IgD-negative memory B cell (primary cell): ENCODE data around the gene IL1R2. TPM values are rescaled to one million over a fixed set of nuclear protein-coding genes. Genes with fewer than 3 reads are reported as not detected.

ENCODE experiments used
- H3K27ac Mint-ChIP-seq, 3 donors: one replicate each; pipeline ENCODE4 v1.8.0; 2020 to 2022; ENCODE audit warnings: mild to moderate bottlenecking in 3 of 3, mixed read lengths in 3 of 3, moderate library complexity in 1 of 3
- H3K27me3 Mint-ChIP-seq: one replicate; pipeline ENCODE4 v1.8.0; 2021; ENCODE audit warnings: mixed read lengths
- H3K36me3 Mint-ChIP-seq: one replicate; pipeline ENCODE4 v1.8.0; 2020; ENCODE audit warnings: mild to moderate bottlenecking, mixed read lengths
- H3K4me1 Mint-ChIP-seq, 3 donors: one replicate each; pipeline ENCODE4 v1.8.0; 2020 to 2022; ENCODE audit warnings: mixed read lengths in 3 of 3, mild to moderate bottlenecking in 1 of 3
- H3K4me3 Mint-ChIP-seq, 4 donors: one replicate each; pipeline ENCODE4 v1.8.0; 2020 to 2022; ENCODE audit warnings: mild to moderate bottlenecking in 4 of 4, mixed read lengths in 4 of 4, moderate library complexity in 3 of 4
- H3K9me3 Mint-ChIP-seq, 3 donors: one replicate each; pipeline ENCODE4 v1.8.0; 2020 to 2021; ENCODE audit warnings: mixed read lengths in 3 of 3, mild to moderate bottlenecking in 1 of 3
- polyA plus RNA-seq: library from polyadenylated mRNA; unstranded; fragments of 300-500 nt; fragmentation: Illumina TruSeq; gene quantifications from one replicate; pipeline ENCODE4 v1.2.3, GENCODE V29; 2021

The IL1R2 gene
- polyA plus RNA-seq, 1 donor from 2014 or later, result not detected

DNA sequence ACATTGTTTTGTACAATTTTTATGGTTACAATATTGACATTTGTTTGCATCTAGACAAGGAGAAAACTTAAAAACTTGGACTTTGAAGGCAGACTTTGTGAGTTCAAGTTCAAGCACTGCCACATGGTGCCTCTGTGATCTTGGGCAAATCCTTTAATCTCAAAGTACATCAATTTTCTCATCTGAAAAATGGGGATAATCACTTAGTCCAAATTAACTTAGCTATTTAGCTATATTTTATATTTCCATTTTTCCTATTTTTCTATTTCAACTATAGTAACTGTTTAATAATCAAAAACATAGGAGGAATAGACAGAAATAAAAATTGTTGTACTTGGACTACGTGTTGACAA, 38.7 kb downstream of the IL1R2 start:
- Mint-ChIP-seq H3K4me3 (no peak overlapping the region), H3K27me3 (peaks cover 2% of the 10 kb centered on the region), H3K27ac (no peak overlapping the region), H3K4me1 (peaks cover 9 to 15% (median 9%) of the 10 kb centered on the region in 3 donors), H3K36me3 (no peaks in the 10 kb centered on the region), H3K9me3 (no peaks in the 10 kb centered on the region)

DNA sequence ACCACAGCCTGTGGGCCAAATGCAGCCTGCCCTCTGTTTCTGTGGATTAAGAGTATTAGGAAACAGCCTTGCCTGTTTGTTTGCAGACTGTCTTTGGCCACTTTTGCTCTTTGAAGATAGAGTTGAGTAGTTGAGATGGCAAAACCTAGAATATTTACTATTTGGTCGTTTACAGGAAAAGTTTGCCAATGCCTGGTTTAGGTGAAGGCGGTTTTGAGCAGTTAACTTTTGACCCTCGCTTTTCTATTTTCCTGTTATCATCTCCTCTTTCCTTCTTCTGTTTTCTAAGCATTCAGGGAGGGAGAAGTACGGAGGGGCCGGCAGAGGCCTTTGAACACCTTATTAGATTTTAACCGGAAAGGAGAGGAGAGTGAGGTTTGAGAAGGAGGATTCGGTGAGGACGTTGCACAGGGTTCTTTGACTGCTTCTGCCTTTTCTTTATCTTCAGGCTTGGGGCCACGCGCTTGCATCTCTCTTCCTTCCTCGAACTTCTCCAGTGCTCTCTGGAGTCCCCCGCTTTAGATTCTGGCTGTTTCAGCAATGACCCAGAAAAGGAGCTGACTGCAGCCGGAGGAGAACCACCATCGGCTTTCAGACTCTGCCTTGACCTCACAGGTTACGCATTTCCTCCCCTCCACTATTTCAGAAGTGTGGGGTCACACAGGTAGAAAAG, 39.2 kb downstream of the IL1R2 start:
- Mint-ChIP-seq H3K27me3 (peaks cover 2% of the 10 kb centered on the region), H3K36me3 (no peaks in the 10 kb centered on the region)

DNA sequence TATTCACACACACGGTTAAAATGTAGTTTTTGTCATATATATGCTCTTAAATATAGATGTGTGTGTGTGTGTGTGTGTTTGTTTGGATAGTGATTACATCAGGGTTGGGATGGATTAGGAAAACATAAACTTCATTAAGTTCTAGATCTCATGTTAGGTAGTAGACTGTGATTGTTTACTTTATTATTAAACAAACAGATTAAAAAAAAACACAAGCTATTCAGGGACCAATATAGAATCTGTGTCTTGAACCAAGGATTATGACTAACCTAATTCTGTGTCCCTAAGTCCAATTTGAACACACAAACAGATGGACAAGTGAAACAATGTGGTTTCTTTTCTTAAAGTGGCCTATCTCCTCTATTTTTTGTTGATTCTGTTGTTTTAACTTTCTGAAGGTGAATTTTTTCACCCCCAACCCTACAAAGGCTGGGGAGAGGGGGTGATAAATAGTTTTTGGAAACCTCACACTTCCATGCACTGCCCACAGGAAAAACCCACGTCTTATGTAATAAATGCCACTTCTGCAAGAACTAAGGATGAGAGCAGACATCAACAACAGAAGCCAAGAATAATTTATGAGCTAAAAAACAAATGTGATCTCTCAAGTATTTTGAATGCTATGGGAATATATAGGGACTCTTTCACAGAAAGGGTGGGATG, 40.7 kb downstream of the IL1R2 start:
- Mint-ChIP-seq H3K27ac (no peak overlapping the region), H3K36me3 (no peaks in the 10 kb centered on the region), H3K4me3 (no peak overlapping the region), H3K4me1 (peaks cover 9 to 13% (median 9%) of the 10 kb centered on the region in 3 donors), H3K9me3 (no peaks in the 10 kb centered on the region), H3K27me3 (peaks cover 2% of the 10 kb centered on the region)

More for the DNA sequence above, 39.2 kb downstream of the IL1R2 start:
- Mint-ChIP-seq H3K4me1 (peaks cover 9 to 13% (median 9%) of the 10 kb centered on the region in 3 donors), H3K9me3 (no peaks in the 10 kb centered on the region), H3K27ac (no peak overlapping the region), H3K4me3 (no peak overlapping the region)

DNA sequence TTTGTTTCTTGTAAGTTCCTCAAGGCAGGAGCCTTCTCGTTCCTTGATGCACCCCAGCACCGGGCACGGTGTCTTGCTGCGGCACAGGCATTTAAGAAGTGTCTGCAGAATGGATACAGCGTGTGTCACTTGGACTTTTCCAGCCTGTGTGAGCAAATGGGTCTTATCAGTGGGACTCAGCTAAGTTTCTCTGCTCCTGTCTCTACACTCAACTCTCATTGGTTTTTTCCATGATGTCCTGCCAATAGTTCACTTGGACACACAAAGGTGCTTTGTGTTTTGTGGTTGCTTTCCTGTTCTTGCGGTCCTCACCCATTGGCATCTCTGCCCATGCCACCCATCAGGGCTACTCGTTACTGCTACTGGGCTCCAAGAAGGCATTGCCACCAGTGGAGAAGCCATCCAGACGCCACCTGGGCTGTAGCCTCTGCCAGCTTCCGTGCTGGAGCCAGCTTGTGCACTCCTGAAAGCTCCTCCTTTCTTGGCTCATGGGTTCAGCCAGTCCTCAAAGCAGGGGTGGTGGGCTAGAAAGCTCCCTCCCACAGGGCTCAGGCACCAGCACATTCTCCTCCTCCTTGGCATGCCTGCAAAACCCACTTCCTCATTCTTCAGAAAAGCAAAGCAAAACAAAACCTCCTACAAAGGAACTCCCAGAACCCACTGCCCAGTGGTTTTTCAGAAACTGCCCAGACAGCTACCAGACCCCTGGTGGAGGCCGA, 41.4 kb downstream of the IL1R2 start:
- H3K27ac Mint-ChIP-seq, result peak overlapping the region in 1 of 3 donors; percentile 39
- no peaks in the 10 kb centered on the region for H3K9me3 Mint-ChIP-seq
- H3K4me1 Mint-ChIP-seq, result peaks cover 9 to 13% (median 9%) of the 10 kb centered on the region in 3 donors
- no peaks in the 10 kb centered on the region for H3K36me3 Mint-ChIP-seq
- H3K4me3 Mint-ChIP-seq, result peak overlapping the region in 2 of 4 donors; percentile 49 to 72
- peaks cover 2% of the 10 kb centered on the region for H3K27me3 Mint-ChIP-seq

DNA sequence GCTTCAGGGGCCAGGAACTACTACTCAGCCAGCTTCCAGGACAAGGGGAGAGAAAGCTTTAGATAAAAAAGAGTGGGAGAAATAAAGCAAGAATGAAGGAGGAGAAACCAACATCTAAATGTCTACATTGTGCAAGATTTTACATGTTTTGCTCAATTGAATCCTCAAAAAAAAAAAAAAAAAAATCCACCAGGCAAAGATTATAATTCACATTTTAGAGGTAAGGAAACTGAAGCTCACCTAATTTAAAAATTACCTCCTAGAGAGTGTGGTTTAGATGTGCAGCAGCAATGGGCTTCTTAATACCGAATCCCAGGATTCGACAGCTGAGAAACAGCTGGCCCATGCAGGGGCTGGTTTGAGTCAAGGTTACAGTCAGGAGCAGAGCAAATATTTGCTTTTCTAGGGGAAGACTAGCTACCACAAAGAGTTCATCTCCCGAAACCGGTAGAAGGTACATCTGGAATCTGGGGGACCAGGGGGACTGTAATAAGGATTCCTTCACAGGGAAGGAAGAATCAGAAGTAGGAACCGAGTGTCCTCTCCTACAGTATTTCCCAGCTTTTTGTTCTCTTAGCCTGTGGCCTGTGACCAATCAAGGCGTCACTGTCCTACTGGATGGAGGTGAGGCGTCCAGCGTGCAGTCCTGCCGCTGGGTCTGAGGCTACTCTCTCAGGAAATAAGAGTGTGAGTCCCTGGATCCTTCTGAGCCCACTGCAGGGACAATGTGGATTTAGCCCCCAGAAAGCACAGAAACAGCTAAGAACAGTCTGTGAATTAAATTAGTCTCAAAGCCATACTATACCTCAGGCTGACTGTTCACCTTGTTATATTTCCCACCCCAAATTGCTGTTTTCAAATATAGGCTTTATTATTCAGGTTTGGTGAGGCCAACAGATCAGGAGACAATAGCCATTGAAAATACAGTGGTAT, 42.3 kb downstream of the IL1R2 start:
- Mint-ChIP-seq H3K4me3 (peak overlapping the region in 2 of 4 donors; percentile 49 to 72), H3K27me3 (peaks cover 4% of the 10 kb centered on the region), H3K36me3 (no peaks in the 10 kb centered on the region), H3K9me3 (peaks cover 0 to 1% (median 0%) of the 10 kb centered on the region in 3 donors), H3K4me1 (peaks cover 9 to 13% (median 9%) of the 10 kb centered on the region in 3 donors), H3K27ac (peak overlapping the region in 1 of 3 donors; percentile 60)

DNA sequence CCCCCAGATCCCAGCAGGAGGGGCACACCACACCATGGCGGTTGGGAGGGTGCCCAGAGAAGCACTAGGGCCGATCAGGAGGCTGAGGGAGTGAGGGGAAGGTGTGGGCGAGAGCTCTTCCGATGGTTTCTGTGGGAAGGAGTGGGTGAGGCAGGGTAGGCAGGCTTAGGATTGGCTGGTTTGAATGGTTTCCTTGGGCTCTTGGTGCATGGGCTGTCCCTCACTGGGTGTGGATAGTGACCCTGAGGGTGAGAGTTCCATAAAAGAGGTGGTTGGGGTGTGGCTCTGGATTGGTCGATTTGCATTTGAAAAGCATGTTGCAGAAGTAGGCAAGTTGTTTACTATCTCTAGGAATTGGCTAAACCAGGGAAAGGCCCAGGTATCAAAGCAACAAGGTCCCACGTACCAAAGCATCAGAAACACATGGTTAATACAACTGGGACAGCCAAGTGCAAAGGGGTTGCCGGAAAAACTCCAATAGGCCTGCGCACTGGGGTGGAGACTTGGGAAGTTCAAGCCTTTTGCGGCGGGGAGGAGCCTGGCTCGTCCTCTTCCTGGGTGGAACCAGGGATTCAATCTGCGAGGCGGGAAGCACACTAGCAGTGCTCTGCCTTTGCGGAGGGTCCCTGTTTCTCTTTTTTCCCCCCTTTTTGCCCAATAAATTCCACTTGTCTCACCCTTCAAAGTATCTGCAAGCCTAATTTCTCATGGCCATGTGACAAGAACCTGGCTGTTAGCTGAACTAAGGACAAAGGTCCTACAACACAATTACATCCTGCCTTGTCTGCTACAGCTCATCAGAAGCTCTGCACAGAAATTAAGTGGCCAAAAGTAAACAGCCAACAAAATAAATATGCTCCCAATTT, 43.2 kb downstream of the IL1R2 start:
- Mint-ChIP-seq H3K27ac (peak overlapping the region in 1 of 3 donors; percentile 60), H3K4me1 (peaks cover 9 to 13% (median 9%) of the 10 kb centered on the region in 3 donors), H3K4me3 (no peak overlapping the region), H3K27me3 (peaks cover 4% of the 10 kb centered on the region), H3K36me3 (no peaks in the 10 kb centered on the region), H3K9me3 (peaks cover 0 to 1% (median 0%) of the 10 kb centered on the region in 3 donors)

DNA sequence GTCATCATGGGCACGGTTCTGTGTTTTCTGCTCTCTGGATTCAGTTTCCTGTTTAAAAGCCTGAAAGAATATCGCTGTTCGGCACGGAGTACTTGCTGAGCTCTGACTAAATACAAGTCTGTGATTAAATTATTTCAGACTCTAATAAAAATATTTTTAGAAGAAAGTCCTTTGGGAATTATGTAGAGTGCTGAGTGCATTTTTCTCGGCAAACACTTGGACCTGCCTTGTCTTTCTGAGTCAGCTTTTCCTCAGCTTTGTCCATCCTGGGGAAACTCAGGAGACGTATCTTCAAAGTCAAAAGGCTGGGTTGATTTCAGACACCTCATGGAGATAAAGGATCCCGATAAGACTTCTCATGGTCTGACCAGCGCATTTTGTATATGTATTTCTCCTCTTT, 45.9 kb downstream of the IL1R2 start:
- H3K4me1 Mint-ChIP-seq, result peaks cover 9 to 13% (median 9%) of the 10 kb centered on the region in 3 donors
- H3K9me3 Mint-ChIP-seq, result peaks cover 0 to 1% (median 0%) of the 10 kb centered on the region in 3 donors
- H3K4me3 Mint-ChIP-seq, result no peak overlapping the region
- no peaks in the 10 kb centered on the region for H3K36me3 Mint-ChIP-seq
- H3K27ac Mint-ChIP-seq, result no peak overlapping the region
- H3K27me3 Mint-ChIP-seq, result peaks cover 9% of the 10 kb centered on the region

DNA sequence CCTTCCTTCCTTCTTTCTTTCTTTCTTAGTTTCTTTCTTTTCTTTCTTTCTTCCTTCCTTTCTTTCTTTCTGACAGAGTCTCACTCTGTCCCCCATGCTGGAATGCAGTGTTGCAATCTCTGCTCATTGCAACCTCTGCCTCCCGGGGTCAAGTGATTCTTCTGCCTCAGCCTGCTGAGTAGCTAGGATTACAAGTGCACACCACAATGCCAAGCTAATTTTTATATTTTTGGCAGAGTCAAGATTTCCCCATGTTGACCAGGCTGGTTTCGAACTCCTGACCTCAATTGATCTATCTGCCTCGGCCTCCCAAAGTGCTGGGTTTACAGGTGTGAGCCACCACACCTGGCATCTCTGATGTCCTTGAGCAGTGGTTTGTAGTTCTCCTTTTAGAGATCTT, 48.5 kb downstream of the IL1R2 start:
- H3K9me3 Mint-ChIP-seq, result peaks cover 0 to 1% (median 0%) of the 10 kb centered on the region in 3 donors
- H3K27me3 Mint-ChIP-seq, result peaks cover 21% of the 10 kb centered on the region
- H3K4me3 Mint-ChIP-seq, result no peak overlapping the region
- H3K36me3 Mint-ChIP-seq, result no peaks in the 10 kb centered on the region
- no peak overlapping the region for H3K27ac Mint-ChIP-seq
- H3K4me1 Mint-ChIP-seq, result no peaks in the 10 kb centered on the region

DNA sequence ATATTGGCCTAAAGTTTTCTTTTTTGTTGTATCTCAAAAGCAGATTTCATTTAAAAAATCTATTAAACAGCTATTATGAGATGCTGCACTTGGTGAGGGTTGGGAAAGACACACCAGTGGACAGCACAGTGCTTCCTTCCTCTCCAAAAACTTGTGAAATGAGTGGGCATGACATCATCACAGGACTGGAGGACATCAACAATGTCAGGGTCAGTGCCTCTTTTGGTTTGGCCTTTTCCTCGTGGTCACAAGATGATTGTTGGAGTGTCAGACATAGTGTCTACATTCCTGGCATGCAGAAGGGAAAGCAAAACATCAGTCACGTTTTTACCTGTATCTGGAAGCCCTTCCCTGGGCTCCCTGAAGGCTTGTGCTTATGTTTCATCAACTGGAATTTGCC, 49.6 kb downstream of the IL1R2 start:
- H3K36me3 Mint-ChIP-seq, result no peaks in the 10 kb centered on the region
- H3K27ac Mint-ChIP-seq, result no peak overlapping the region
- H3K4me1 Mint-ChIP-seq, result no peaks in the 10 kb centered on the region
- peaks cover 0 to 1% (median 0%) of the 10 kb centered on the region in 3 donors for H3K9me3 Mint-ChIP-seq
- no peak overlapping the region for H3K4me3 Mint-ChIP-seq
- H3K27me3 Mint-ChIP-seq, result peaks cover 24% of the 10 kb centered on the region

DNA sequence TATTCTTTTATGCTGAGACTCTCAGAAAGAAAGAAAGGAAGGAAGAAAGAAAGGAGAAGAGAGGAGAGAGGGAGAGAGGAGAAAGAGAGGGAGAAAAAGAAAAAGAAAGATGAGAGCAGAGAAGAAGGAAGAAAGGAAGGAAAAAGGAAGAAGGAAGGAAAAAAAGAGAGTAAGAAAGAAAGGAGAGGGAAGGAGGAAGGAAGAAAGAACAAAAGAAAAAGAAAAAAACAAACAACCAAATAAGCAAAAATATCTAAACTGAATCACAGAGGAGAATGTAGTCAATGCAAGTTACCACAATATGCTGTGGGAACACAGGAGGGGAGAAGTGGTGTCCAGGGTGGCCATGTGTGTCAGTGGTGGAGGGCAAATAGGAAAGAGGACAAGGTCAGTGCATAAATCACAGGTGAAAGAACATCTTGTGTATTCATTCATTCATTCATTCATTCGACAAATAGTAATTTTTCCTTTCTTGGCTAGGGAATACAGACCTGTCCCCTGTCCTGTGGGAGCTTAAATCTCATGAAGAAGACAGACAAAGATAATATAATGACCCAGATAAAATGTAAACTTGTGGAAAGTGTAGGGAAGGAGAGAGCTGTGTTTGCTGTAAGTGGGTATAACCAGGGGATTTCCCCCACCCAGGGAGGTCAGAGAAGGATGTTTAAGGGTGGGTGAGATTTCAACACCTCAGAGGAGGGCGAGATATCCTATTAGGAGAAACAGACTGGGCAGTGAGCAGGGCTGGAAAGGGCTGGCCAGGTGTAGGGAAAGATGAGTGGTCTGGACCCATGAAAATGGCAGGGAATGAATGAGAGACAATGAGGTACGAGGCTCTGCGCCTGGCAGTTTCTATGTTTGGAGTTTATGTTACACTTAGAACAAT, 50.7 kb downstream of the IL1R2 start:
- H3K27ac Mint-ChIP-seq, result no peak overlapping the region
- peaks cover 0 to 1% (median 0%) of the 10 kb centered on the region in 3 donors for H3K9me3 Mint-ChIP-seq
- H3K36me3 Mint-ChIP-seq, result no peaks in the 10 kb centered on the region
- H3K27me3 Mint-ChIP-seq, result peaks cover 31% of the 10 kb centered on the region
- H3K4me3 Mint-ChIP-seq, result no peak overlapping the region
- H3K4me1 Mint-ChIP-seq, result no peaks in the 10 kb centered on the region

DNA sequence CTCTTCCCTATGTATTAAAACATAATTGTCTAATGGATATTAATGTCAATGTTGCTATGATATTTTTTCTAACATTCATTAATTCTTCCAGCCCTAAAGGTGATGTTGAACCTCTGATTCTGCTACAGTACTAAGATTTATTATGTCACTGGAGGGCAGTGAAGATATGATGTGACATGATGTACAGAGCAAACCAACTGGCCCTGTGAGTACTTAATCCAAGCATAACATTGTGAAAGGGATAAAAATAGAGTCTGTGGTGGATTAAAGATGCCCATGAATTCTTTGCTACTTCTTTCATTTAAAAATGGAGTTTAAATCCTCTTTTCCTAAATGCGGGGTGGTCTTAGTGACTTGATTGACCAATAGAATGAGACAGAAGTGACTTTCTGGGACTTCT, 51.8 kb downstream of the IL1R2 start:
- Mint-ChIP-seq H3K27me3 (peaks cover 34% of the 10 kb centered on the region), H3K4me3 (no peak overlapping the region), H3K9me3 (peaks cover 0 to 2% (median 0%) of the 10 kb centered on the region in 3 donors), H3K36me3 (no peaks in the 10 kb centered on the region), H3K27ac (no peak overlapping the region), H3K4me1 (no peaks in the 10 kb centered on the region)

DNA sequence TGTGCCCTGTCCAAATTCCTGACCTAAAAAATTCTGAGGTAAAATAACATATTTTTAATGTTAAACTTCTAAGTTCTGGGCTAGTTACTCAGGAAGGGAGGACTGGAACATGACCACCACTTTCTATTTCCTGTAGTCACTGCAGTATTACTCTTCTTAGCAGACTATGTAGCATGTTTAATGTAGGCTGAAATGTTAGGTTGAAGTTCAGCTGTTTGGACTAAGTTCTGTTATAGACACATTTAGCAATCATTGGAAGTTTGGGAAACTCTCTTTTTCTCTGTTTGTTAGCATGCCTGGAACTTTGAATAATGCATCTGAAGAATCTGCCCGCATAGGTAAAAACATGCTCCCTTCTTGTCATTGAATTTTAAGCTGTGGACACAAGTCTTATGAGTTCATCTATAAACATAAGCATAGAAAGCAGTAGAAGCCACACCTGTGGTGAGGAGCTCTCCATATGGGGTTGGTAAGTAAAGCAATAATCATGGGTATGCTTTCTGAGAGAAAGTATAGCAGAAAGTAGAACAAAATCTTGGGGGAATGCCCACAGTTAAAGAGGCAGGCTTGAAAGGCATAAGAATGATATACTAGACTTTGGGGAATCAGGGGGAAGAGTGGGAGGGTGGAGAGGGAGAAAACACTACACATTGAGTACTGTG, 52.6 kb downstream of the IL1R2 start:
- H3K4me1 Mint-ChIP-seq, result no peaks in the 10 kb centered on the region
- peaks cover 34% of the 10 kb centered on the region for H3K27me3 Mint-ChIP-seq
- peaks cover 0 to 2% (median 0%) of the 10 kb centered on the region in 3 donors for H3K9me3 Mint-ChIP-seq
- no peak overlapping the region for H3K27ac Mint-ChIP-seq
- no peak overlapping the region for H3K4me3 Mint-ChIP-seq
- no peaks in the 10 kb centered on the region for H3K36me3 Mint-ChIP-seq
